MV-4-11 (cell line): ENCODE measurements around the gene ANKRD39.
"Not testable (repeated sequence)": the region's sequence is repeated elsewhere in the genome, so short reads cannot be mapped to it uniquely, and the experiment has no call there.

ENCODE experiments used
- DNase-seq: peaks from one replicate; lab custom pipeline; 2025; lab: John Stamatoyannopoulos, UW

ANKRD39 gene

DNA sequence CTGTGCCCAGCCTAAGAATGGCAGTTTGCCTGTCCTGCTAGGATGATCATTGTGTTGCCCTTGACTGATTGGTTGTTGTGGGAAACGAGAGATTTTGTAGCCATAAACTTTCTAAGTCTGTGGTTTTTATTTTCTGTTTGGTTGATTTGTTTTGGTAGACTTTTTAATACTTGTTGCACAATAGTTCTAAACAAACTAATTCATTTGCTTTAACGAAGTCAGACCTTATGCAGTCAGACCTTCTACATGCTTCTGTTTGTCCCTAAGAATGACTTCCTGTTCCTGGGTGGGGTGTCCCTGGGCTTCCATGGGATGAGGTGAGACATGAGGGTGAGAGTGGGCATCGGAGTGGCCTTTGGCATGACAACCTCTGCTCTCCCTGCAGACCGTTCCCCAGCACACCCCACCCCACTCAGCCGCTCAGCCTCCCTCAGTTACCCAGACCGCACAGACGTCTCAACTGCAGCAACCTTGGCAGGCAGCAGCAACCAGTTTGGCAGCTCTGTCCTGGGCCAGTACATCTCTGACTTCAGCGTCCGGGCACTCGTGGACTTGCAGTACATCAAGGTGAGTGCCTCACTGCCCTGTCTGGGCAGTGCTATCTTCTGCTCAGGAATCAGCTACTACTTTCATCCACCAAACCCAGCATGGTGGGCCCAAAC is 49.5 kb downstream of the ANKRD39 start:
- DNase-seq: no peak

DNA sequence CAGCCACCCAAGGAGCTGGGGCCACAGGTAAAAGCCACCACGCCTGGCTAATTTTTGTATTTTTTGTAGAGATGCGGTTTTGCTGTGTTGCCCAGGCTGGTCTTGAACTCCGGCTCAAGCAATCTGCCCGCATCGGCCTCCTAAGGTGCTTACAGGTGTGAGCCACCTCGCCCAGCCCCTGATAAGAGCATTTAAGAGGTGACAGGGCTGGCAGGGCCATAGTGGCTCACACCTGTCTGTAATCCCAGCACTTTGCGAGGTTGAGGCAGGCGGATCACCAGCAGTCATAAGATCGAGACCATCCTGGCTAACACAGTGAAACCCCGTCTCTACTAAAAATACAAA is 50.7 kb downstream of the ANKRD39 start:
- no peak for DNase-seq

DNA sequence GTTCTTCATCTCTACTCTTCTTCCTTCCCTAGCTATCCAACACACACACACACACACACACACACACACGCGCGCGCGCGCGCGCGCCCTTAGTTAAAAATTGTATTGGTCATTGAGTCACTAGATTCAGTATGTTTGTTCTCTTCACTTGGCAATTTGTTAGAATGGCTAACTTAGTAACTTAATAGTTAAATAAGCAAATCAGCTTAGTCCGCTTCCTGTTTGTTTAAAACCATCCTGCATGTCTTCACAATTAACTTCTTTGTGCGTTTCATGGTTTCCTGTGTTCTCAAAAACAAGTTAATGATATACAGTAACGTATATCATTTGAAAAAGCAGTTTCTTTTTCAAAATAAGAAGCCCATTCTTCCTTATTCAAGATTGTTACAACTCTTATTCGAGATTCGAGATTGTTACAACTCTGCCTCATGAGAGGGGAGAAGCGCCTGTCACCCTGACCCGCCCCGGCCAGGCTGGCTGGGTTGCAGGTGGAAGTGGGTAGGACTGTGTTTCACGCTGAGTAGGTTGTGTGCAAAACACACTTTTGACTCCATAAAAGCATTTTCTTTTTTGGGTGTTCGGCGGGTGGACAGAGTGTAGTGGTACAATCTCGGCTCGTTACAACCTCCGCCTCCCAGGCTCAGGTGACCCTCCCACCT is 51.2 kb downstream of the ANKRD39 start:
- no peak for DNase-seq

DNA sequence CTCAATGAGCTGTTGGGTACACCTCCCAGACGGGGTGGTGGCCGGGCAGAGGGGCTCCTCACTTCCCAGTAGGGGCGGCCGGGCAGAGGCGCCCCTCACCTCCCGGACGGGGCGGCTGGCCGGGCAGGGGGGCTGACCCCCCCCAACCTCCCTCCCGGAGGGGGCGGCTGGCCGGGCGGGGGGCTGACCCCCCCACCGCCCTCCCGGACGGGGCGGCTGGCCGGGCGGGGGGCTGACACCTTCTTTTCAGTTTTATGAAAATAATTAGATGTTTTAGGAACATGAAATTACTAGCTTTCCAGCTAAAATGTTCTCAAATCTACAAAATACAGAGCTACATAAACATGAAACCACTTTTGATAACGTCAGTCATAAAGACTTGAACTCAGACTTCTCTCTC is 51.9 kb downstream of the ANKRD39 start:
- not testable (repeated sequence) for DNase-seq

DNA sequence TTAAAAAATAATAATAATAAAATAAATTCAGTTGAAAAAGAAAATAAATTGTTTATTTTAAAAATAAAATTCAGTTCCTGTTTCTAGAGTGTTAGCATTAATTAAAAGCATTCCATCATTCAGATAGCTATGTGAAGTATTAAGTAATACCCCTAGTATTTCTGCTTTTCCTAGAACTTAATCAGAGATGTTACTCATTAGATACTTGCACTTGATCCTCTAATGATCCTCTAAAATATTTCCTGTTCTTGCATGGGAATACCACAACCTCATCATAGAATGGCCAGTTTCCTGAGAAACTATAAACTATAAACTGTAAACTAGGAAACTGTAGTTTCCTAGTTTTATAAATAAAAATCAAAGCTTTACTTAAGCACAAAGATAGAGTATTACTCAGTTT is 52.8 kb downstream of the ANKRD39 start:
- DNase-seq: no peak

DNA sequence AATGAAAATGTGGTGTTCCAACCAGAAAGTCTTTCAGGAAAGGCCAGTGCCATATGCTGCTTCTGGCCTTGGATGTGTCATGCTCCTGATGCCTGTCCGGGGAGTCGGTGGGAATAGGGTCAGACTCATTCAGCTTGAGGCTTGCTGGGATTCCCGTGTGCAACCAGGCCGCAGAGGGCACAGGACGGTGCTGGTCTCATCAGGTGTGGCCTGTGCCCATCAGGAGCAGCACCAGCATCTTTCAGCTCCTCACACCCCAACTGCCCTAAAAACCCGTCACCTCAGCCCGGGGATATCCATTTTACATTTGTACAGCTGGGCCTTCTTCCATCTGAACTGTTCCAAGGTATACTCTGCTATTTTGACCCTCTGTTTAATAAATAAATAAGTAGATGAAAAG is 55.1 kb downstream of the ANKRD39 start:
- DNase-seq: no peak

DNA sequence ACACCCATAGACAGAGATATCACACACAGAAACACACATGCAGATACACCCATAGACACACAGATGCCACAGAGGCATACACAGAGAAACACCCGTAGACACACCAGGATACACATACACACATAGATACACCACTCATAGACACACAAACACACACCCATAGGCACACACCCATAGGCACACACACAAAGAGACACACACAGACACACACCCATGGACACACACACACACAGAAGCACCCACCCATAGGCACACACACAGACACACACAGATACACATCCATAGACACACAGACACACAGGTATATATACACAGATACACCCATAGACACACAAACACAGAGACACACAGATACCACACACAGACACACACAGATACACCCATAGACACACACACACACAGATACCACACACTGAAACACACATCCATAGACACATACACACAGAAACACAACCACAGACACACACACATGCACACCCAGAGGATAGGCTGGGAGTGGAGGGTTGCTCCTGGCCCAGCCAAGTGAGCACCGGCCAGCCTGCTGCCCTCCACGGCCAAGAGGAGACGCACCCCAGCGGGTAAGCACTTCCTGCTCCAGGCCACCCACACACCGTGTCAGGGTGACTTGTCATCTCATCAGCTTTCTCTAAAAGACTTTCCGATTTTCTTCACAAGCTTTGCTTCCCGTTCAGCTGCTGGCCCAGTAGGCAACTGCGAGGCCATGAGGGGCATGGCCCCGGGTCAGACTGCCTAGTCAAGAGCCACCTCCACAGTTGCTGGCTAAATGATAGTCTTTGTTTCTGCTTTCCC is 55.8 kb downstream of the ANKRD39 start:
- no peak for DNase-seq

DNA sequence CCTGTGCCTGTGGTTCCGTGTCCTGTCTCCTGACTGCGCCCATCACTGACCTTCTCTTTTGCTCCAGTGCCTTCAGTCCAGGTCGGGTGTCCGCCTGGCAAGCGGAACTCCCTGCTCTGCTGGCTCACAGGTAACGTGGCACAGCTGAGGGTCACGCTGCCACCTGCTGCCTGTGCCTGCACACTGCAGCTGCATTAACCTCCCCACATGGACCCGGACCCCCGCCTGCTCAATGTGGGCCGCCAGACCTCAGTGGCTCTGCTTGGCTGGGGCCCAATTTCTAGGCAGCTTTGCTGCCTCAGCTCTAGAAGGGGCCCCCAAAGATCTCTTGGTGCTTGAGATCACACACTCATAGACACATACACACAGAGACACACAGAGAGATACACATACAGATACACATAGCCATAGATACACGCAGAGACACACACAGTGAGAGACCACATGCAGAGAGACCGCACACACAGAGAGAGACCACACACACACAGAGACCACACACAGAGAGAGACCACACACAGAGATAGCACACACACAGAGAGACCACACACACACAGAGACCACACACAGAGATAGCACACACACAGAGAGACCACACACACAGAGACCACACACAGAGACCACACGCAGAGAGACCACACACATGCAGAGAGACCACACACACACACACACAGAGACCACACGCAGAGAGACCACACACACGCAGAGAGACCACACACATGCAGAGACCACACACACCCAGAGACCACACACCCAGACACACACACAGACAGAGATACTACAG is 56.6 kb downstream of the ANKRD39 start:
- no peak for DNase-seq

DNA sequence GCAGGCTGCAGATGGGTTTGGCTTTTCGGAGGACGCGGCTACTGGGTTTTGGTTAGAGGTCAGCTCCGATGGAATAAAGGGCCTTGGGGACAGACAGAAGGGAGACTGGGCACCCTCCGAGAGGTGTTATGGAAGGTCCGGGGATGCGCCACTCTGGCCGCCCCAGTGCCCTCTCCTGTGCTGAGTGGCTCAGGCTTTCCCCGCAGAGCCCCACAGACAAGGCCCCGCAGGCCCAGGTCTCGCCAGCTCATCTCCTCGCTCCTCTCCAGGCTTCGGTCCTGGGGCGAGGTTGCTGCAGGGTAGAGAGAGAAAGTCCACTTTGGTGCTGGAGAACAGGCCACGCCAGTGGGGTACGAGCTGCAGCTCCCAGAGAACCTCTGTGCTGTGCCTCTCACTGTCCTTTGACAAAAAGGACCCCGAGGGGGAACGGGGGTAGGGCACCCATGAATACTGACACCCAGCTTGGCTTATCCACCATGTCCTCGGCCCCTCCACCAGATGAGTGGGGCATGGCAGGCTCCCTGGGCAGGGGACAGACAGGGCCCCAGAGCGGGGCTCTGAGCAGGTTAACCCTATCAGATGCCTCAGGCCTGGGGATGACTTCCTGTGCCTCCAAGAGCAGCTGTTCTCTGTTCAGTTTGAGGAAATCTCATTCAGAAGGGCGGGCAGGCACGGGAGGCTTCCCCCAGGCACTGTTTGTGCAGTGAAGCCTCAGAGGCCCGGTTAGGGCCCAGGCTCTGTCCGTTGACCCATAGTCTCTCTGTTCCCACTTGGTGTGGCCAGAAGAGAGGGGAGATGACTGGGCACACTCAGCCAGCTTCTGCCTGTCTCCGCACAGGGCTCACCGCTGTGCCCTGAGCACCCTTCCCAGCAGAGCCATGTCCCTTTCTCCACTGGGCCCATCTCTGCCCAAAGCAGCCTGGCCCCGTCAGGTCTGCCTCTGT is 57.5 kb downstream of the ANKRD39 start:
- DNase-seq: no peak

DNA sequence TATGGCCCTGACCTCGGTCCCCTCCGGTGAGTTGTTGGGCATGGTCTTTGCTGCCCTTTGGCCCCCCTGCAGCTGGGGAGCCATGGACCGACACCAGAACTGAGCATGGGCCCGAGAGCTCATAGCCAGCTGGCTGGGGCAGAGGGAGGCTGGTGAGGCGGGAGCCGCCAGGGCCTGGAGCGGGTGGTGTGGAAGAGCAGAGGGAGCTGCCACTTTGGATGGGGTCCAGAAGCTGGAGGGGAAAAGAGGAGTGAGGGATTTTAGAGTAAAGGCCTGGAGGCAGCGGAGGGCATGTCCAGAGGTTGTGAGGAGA is 58.2 kb downstream of the ANKRD39 start:
- DNase-seq: no peak

DNA sequence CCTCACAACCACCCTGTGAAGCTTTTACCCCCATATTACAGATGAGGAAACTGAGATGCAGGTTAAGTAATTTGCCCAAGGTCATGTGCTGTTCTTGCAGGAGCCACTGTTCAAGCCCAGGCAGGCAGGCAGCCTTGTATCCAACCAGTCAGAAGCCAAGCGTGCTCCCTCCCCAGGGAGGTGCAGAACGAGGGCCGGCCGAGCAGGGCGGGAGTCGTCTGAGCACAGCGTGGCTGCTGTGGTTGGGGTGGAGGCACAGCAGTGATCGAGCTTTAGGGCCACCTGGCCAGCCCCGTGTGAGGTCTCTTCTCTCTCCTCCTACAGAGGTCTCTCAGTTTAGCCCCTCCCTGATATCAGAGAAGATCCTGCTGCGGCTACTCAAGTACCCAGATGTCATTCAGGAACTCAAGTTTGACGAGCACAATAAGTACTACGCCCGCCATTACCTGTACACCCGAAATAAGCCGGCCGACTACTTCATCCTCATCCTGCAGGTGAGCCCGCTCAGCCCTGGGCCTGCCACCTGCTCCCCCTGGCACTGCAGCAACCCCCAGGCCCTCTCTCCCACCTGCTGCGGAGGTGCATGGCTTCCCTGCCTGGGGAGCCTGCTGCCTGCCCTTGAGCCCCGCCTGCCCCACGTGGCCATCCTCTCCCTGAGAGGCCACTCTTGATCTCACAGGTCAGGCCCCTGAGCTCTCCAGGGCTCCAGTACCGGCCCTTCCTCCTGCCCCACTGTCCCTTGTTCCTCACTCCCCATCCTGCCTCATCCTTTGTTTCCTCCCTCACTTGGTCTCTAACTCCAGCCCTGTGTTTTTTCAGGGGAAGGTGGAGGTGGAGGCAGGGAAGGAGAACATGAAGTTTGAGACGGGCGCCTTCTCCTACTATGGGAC is 58.8 kb downstream of the ANKRD39 start:
- DNase-seq: no peak
